Measurements from ENCODE around the gene KRTAP10-4. TPM values are rescaled to one million over a fixed set of nuclear protein-coding genes. Genes with fewer than 3 reads are reported as not detected.
"Not testable (repeated sequence)": the region's sequence is repeated elsewhere in the genome, so short reads cannot be mapped to it uniquely, and the experiment has no call there.

The KRTAP10-4 gene
- total and polyA plus RNA-seq, 10 of the 15 experiments (the other 5 are each of a cell fraction or from before 2014, with no cell fraction given): not detected

DNA sequence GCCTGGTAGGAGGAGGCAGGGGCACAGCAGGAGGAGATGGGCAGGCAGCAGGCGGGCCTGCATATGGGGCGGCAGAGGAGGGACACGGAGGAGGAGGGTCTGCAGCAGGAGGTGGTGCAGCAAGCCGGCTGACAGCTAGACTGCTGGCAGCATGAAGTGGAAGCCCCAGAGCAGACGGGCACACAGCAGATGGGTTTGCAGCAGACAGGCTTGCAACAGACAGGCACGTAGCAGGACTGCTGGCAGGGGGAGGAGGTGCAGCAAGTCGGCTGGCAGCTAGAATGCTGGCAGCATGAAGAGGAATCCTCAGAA lies 6.3 kb downstream of the KRTAP10-4 start (continued):
- TF ChIP-seq ZNF207 (IDR thresholded peaks at IDR 0.05; ENCODE audit: borderline replicate concordance) (no peak), CEBPB (IDR thresholded peaks at IDR 0.05; ENCODE audit: borderline replicate concordance in 1 of 2, low read depth in 2 of 2, low read length in 2 of 2) (no peak), EZH2 (IDR thresholded peaks at IDR 0.05; ENCODE audit: borderline replicate concordance, control insufficient read depth, low read depth, low read length) (no peak), STAT1 (conservative IDR thresholded peaks at IDR 0.05) (no peak), ATF2 (IDR thresholded peaks at IDR 0.05; ENCODE audit: low read length) (no peak), ZZZ3 (IDR thresholded peaks at IDR 0.05; ENCODE audit: control insufficient read depth, insufficient read length, low read depth) (no peak)

GRCh38 chr21:44580231-44580821 lies 6.8 kb downstream of the KRTAP10-4 start, which contains the start of gene KRTAP10-5:
Gene KRTAP10-5 (minus strand): TSS chr21:44580604. CDS start chr21:44580578, 26 bp downstream.
- BruUV-seq (replicated peaks); ATAC-seq; H3K4me2 ChIP-seq (ENCODE audit: control insufficient read depth, insufficient read depth); H3K4me3 ChIP-seq; H3K9ac ChIP-seq (ENCODE audit: control insufficient read depth, insufficient read depth, low read length); in situ Hi-C loops (cut with MboI); DNase-seq (ENCODE audit: low read depth, low spot score); H3K9me3 ChIP-seq (replicated peaks; ENCODE audit: control insufficient read depth, insufficient read depth, low read length); H4K20me1 ChIP-seq (ENCODE audit: control insufficient read depth, insufficient read depth); H3K79me2 ChIP-seq (ENCODE audit: control insufficient read depth, insufficient read depth, low read length); SMC1A ChIA-PET (ENCODE audit: uncharacterized antibody, unreplicated experiment); H3K36me3 ChIP-seq (ENCODE audit: control insufficient read depth in 2 of 2, insufficient read depth in 2 of 2, low read length in 1 of 2); RAD21 ChIA-PET (ENCODE audit: unreplicated experiment); POLR2A ChIA-PET; FAIRE-seq; H2AFZ ChIP-seq (ENCODE audit: control insufficient read depth, low read depth, low read length); intact Hi-C loops (cut with micrococcal nuclease; ENCODE audit: unreplicated experiment); H3K4me1 ChIP-seq (ENCODE audit: control insufficient read depth, insufficient read depth, low read length); H3K27ac ChIP-seq (ENCODE audit: control insufficient read depth, insufficient read depth); H3K27me3 ChIP-seq (replicated peaks in 1 of 2; ENCODE audit: control insufficient read depth in 2 of 2, insufficient read depth in 2 of 2, low read length in 1 of 2): not testable (repeated sequence)
- WGBS (ENCODE audit: insufficient coverage, insufficient replicate concordance, low lambda C conversion rate, missing lambda C conversion rate): 47% methylated on average over 19 of the region's 19 CpGs
- CTCF ChIA-PET: interaction anchor here (0.6 kb wide), 1 partner anchor 1487 kb away, joined by 3 read pairs; no protein-coding TSS in a partner anchor

All from GM12878 (cell line).